NOMO-1 treated with DMSO at 0.1 percent for 48 hours (cell line): ENCODE measurements around the gene HPX.

ENCODE experiments used
- DNase-seq: peaks from one replicate; lab custom pipeline; 2025; ENCODE audit not compliant: unreplicated experiment; lab: John Stamatoyannopoulos, UW

Gene HPX

GRCh38 chr11:6440906-6441358 lies at the start of gene HPX:
Gene HPX, minus strand, starts transcription at chr11:6440987. Its CDS starts 24 bp downstream, at chr11:6440963.
- DNase-seq: no peak

GRCh38 chr11:6489306-6489705 lies 48.5 kb upstream of the HPX start:
- DNase-seq: no peak

- no peak for DNase-seq
These were observed 48.0 kb upstream of the HPX start for GRCh38 chr11:6488821-6489220.

DNA sequence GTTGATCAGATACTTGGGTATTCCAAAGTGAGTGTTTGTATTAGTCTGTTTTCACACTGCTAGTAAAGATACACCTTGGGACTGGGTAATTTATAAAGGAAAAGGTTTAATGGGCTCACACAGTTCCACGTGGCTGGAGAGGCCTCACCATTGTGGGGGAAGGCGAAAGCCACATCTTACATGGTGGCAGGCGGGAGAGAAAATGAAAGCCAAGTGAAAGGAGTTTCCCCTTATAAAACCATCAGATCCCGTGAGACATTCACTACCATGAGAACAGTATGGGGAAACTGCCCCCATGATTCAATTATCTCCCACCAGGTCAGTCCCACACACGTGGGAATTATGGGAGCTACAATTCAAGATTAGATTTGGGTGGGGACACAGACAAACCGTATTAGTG lies 47.6 kb upstream of the HPX start:
- DNase-seq: no peak

DNA sequence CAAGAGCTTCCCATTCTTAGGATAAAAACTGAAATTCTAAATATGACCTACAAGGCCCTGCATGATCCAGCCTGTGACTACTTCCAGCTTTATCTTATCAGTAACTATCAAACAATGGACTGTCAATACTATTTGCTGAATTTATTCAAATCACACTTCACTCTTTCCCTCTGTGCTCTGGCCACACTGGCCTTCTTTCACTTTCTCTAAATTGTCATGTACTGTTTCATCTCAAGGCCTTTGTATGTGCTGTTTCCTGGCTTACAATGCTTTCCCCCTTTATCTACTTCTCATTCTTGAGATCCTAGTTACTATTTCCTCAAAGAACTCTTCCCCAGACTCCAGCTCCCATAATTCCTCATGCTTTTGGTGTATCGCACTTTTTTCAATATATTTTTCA lies 46.2 kb upstream of the HPX start:
- no peak for DNase-seq

DNA sequence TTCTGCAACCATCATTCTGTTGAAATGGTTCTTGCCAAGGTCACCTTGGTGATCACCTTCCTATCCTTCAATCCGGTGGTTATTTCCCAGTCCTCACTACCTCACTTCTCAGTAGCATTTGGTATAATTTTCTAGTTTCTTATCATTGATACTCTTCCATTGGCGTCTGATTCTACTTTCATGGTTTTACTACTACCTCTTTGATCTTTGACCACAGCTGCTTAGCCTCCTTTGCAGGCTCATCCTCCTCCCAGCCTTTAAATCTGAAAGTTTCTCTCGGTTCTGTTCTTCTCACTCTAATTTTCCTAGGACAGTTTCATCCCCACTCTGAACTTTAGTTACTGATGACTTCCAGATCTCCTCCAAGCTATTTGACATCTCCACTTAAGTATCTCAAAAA lies 45.5 kb upstream of the HPX start:
- no peak for DNase-seq

GRCh38 chr11:6485661-6486060 lies 44.9 kb upstream of the HPX start:
- DNase-seq: no peak

GRCh38 chr11:6483015-6483414 lies 42.2 kb upstream of the HPX start:
- no peak for DNase-seq

- DNase-seq: no peak
These were observed 41.7 kb upstream of the HPX start for GRCh38 chr11:6482441-6482840.

DNA sequence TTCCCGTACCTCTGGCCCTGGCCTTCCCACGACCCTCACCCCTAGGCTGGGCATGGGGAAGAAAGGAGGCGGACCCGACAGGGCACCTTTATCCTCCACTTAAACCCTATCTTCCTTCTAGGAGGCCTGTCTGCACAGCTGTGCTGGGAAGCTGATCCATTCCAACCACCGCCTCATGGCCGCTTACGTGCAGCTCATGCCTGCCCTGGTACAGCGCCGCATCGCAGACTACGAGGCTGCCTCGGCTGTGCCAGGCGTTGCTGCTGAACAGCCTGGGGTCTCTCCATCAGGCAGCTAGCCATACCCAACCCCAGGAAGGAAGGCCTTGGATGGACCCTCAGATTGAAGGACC lies 41.1 kb upstream of the HPX start:
- DNase-seq: no peak

DNA sequence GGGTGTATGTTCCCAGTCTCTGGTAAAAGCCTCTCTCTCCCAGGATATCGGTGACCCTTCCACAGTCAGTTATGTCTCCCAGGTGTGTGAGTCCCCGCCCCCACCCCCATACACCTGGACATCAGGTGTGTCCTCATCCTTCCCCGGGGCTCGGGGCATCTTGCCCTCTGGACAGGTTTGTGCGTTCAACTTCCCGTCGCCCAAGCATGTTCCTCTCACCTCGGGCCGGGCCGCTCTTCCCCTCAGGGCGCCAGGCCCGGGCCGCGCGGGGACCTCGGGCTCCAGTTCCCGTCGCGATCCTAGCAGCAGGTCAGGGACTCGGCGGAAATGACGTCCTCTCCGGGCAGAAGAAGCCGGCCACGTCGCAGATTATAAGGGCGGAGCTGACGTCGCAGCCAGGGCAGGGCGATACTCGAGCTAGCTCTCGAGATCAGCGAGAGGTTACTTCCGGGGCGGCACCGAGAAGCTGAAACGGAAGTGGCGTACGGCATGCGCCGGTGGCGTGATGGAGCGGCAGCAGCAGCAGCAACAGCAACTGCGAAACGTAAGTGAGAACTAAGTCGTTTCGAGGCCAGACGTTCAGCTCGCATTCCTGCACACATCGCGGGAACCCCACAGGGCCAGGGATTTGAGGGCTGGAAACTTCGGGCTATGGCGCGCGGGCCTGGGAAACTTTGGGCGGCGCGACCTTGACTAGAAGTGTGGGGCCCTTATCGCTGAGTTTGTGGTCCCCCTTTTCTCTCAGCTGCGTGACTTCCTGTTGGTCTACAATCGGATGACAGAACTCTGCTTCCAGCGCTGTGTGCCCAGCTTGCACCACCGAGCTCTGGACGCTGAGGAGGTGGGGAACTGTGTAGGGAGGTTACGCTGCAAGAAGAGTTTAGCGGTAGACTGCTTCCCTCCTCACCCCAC lies 40.5 kb upstream of the HPX start, which contains the start of the genes ARFIP2 and TIMM10B:
TSS of gene ARFIP2 (minus strand) at position 320 of the 912 bp plus-strand sequence. CDS start 910 bp downstream, outside the sequence.
TSS of gene TIMM10B (plus strand) at position 490 of the 912 bp plus-strand sequence. CDS start at position 506, 16 bp downstream.
- DNase-seq: peak; percentile 99

DNA sequence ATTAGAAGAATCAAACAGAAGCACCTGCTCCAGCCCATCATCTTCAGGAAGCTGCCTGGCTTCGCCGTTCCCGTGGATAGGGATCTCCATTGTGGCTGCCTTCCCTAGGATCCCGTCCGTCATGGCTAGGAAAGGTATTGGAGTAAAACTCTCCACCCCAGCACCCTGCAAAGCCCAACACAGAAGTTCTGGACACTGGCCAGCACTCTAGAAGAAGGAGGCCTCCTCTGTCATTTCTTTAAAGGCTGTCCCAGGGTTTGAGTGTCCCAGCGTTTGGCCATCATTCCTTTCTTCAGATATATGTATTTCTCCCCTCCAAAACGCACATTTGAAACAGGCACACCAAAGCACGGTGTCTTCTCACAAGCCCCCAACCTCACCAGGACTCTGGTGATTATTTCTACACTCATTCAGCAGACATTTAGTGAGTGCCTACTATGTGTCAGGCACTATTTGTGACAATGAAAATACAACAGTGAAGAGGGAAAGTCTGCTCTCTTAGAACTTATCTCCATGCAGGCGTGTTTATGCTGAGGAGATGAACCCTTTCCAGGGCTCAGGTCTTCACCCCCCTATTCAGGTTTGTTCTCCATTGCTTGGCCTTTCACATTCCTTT lies 39.6 kb upstream of the HPX start:
- peak; percentile 1 for DNase-seq

- DNase-seq: no peak
These were observed 35.8 kb upstream of the HPX start for GRCh38 chr11:6476571-6476970.

GRCh38 chr11:6475936-6476335 lies 35.1 kb upstream of the HPX start:
- no peak for DNase-seq

DNA sequence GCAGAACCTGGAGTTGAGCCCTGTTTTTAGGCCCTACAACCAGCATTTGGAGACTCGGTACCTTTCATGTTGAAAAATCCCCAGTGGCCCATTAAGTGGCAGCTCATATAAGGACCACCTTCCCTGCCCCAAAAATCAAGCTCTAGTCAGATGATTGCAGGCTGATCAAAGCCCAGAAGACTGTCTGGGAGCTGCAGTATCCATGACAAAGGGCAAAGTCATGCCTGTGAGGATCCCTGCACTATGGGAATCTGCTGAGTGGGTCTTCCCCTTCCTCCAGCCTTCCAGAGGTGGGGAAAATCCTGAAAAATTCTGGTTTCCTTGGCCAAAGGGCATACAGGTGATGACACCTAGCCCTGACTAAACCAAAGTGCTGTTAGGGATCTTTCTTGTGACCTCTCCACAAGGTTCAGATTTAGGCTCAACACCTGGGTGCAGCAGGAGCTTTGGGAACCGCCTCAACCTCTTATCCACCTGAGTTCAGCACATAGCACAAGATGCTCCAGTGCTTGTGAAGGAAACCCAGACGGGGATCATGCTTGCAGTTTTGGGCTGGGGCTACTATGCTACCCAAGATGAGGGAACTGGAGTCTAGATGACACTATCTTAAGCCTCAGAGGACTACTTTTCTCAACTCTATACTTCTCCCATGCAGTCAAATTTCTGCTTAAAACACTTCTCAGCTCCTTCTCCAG lies 34.2 kb upstream of the HPX start:
- DNase-seq: no peak

DNA sequence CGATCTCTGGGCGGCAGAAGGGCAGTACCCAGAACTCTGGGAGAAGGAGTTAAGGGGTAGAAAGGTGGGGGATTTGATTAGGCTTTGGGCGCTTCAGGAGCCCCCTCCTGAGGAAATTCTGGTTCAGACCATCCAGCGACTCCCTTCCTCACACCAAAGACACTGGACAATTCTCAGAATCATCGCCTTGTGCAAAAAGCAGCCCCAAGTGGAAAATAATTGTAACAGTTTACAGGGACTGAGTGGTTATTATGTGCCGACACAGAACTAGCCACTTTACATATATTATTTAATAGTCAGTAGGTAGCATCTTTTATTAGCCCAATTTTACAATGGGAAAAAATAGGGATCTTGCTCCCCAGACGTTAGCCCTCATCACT lies 33.6 kb upstream of the HPX start:
- no peak for DNase-seq

DNA sequence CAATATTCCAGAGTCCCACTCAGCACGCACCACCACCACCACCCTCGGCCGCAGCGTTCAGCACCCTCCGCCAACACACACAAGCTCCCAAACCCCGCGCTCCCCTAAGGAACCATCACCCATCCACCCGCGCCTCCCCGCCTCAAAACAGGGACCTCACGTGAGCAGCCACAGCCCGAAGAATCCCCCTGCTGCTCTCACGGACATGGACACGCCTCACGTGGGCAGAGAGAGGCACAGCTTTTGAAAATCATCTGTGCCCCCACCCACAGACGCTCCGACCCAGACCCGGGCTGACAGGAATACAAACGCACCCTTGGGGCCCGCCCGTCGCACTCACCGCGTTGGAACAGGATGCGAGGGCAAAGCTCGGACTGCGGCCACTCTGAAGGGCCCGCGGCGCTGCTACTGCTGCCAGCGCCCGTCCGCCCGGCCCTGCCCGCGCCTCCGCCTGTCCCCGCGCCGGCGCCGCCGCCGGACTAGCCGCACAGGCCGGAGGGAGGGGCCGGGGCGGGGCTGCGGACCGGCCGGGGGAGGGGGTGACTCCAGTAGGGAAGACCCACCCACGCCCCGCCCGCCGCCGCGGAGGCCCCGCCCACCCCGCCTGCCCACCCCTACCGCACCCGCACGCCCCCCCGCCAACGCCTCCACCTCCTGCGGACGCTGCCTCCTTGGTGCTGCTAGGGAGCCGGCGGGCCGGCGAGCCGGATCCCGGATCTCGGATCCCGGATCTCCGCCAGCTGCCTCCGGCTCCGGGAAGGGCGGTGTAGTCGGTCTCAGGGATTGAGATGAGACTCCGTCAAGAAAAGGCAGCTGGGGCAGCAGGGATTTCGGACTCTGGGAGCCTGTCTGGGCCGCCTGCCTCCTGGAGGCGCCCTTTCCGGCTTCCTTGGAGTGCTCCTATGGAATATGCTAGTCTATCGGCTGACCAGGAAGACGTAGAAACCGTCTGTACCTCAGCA lies 32.9 kb upstream of the HPX start, which contains the start of gene TRIM3:
TSS of gene TRIM3 (minus strand) at position 491 of the 962 bp plus-strand sequence. CDS start 8,246 bp downstream, outside the sequence.
- DNase-seq: peak; percentile 51

- no peak for DNase-seq
These were observed 32.1 kb upstream of the HPX start for GRCh38 chr11:6472934-6473333.

DNA sequence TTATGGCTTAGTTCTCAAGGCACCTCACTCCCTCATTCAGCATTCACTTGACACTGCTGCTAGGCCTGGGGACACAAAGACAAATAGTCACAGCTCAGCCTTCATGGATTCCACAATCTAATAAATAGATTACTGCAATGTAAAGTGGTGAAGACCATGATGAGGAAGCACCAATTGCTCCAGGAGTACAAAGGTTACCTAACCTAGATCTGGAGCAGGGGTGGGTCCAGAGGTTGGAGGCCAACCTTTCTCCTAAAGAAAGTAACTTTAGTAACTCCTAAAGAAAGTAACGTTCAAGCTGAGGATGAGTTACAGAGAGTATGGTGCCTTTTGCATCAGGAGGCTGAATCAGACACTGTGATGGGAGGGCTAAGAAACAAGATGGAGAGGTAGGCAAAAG lies 28.8 kb upstream of the HPX start:
- no peak for DNase-seq

DNA sequence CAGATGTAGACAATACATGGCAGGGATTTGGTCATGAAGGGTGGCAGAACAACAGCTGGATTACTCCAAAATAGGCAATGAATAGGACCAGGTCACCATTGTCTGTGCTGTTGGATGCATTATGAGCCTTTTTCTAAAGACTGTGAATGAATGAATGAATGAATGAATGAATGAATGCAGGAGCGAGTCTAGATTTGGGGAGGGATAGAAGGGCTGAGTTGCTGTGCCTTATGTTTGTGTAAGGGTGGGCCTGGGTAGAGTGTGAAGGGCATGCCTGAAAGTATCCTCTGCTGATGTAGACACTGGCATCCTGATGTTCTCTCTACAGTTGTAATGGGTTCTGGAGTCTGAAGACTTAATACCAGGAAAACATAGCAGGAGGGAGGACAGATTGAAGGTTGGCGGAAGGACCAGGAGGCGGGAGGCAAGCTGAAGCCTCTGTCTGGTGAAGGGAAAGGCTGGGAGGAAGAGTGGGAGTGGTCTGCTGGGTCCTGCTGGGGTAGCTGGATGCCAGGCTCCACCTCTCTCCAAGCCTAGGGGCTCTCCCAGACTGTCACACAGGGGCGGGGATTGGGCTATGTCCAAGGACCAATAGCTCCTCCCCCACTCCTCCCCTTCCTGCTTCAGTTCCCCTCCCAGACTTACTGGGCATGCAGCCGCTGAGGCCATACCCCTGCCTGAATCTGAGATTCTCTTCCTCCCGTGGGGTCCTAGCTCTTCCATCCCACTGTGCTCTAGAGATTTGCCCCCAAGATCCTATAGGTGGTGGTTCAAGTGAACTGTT lies 28.1 kb upstream of the HPX start:
- DNase-seq: peak; percentile 7
